Measurements from ENCODE around the gene OR52W1.
"Not testable (repeated sequence)": the region's sequence is repeated elsewhere in the genome, so short reads cannot be mapped to it uniquely, and the experiment has no call there.

Gene OR52W1

DNA sequence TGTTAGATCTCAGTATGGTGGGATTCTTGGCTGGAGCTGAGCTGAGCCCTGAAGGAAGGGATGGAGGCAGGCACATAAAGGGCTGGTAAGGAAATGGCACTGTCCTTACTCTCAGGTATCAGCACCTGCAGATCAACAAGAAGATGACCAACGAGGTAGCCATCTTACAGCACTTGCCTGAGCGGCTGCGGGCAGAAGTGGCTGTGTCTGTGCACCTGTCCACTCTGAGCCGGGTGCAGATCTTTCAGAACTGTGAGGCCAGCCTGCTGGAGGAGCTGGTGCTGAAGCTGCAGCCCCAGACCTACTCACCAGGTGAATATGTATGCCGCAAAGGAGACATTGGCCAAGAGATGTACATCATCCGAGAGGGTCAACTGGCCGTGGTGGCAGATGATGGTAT, 42.3 kb downstream of the OR52W1 start:
- no peak overlapping the region for H3K4me3 ChIP-seq

DNA sequence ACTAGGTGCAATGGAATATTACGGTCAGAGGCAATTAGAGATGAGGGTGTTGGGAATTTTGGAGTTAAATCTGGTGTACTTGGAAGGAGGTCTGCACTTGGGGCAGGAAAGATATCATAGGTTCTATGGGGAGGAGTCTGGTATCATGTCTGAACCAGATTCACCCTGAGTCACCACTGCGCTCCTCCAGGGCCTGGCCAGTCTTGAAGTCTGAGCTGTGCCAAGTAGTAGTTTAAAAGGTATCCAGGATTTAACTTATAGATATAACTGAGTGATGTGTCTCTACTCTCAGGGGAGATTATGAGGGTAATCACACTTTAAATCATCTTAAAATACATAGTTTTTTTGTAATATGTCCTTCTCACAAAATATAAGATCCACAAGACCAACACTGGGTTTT, 46.5 kb downstream of the OR52W1 start:
- no peak for DNase-seq
- TF ChIP-seq, protein P1, sequence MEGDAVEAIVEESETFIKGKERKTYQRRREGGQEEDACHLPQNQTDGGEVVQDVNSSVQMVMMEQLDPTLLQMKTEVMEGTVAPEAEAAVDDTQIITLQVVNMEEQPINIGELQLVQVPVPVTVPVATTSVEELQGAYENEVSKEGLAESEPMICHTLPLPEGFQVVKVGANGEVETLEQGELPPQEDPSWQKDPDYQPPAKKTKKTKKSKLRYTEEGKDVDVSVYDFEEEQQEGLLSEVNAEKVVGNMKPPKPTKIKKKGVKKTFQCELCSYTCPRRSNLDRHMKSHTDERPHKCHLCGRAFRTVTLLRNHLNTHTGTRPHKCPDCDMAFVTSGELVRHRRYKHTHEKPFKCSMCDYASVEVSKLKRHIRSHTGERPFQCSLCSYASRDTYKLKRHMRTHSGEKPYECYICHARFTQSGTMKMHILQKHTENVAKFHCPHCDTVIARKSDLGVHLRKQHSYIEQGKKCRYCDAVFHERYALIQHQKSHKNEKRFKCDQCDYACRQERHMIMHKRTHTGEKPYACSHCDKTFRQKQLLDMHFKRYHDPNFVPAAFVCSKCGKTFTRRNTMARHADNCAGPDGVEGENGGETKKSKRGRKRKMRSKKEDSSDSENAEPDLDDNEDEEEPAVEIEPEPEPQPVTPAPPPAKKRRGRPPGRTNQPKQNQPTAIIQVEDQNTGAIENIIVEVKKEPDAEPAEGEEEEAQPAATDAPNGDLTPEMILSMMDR (IDR thresholded peaks at IDR 0.05) = no peak
- H3K27me3 ChIP-seq = no peaks in the 10 kb centered on the region
- no peaks in the 10 kb centered on the region for H3K4me1 ChIP-seq
- intact Hi-C loops (cut with DNase I; ENCODE audit: low total_unique reads) = no loop called here
- H3K9me3 ChIP-seq = no peaks in the 10 kb centered on the region
- H3K27ac ChIP-seq = no peak overlapping the region
- no peak overlapping the region for H3K4me3 ChIP-seq
- H3K36me3 ChIP-seq = no peaks in the 10 kb centered on the region

More for the DNA sequence above, 42.3 kb downstream of the OR52W1 start:
- peaks cover 0 to 5% of the 10 kb centered on the region in 2 donors for H3K27me3 ChIP-seq
- H3K27ac ChIP-seq = no peak overlapping the region
- intact Hi-C loops (cut with DNase I; ENCODE audit: low total_unique reads) = no loop called here
- H3K9me3 ChIP-seq = no peaks in the 10 kb centered on the region
- DNase-seq = no peak
- TF ChIP-seq, protein P1 (IDR thresholded peaks at IDR 0.05) = no peak
- no peaks in the 10 kb centered on the region for H3K4me1 ChIP-seq
- no peaks in the 10 kb centered on the region for H3K36me3 ChIP-seq

DNA sequence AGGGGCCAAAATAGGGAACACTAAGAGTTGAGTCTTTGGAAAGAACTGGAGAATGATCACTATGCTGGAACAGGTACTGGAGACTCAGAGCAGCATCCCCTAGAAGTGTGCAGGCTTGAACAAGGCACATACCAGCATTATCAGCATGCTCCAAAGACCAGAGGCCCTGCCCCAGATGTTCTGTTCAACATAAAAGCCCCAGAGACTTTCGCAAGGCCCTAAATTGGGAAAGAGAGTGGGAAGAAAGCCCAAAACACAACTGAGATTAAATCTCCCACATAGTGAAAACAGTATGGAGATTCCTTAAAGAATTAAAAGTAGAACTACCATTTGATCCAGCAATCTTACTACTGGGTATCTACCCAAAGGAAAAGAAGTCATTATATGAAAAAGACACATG, 49.2 kb downstream of the OR52W1 start:
- no peak overlapping the region for H3K27ac ChIP-seq
- no peaks in the 10 kb centered on the region for H3K9me3 ChIP-seq
- TF ChIP-seq, protein P1 (IDR thresholded peaks at IDR 0.05) = no peak
- no peak for DNase-seq
- intact Hi-C loops (cut with DNase I; ENCODE audit: low total_unique reads) = no loop called here
- no peak overlapping the region for H3K4me3 ChIP-seq
- no peaks in the 10 kb centered on the region for H3K36me3 ChIP-seq
- no peaks in the 10 kb centered on the region for H3K4me1 ChIP-seq
- H3K27me3 ChIP-seq = no peaks in the 10 kb centered on the region

DNA sequence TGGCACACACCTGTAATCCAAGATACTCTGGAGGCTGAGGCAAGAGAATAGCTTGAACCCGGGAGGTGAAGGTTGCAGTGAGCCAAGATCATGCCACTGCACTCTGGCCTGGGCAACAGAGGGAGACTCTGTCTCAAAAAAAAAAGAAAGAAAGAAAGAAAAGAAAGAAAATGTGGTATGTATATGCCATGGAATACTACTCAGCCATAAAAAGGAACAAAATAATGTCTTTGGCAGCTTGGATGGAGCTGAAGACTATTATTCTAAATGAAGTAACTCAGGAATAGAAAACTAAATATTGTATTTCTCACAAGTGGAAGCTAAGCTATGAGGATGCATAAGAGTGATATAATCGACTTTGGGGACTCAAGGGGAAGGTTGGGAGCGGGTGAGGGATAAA, 49.9 kb downstream of the OR52W1 start:
- H3K9me3 ChIP-seq; H3K27ac ChIP-seq; H3K36me3 ChIP-seq; intact Hi-C loops (cut with DNase I; ENCODE audit: low total_unique reads); H3K4me3 ChIP-seq; H3K27me3 ChIP-seq; DNase-seq; H3K4me1 ChIP-seq: not testable (repeated sequence)

Measured in tibial artery (tissue), 4 donors.